HepG2 (cell line): ENCODE measurements around the gene DHRS1. TPM values are rescaled to one million over a fixed set of nuclear protein-coding genes. Genes with fewer than 3 reads are reported as not detected.

Experiments
- ARID2 ChIP-seq: sonication (generic); formaldehyde crosslinking; IDR thresholded peaks from 2 replicates; pipeline ENCODE4 v1.8.1; 2022; ENCODE audit warnings: mild to moderate bottlenecking, missing genetic modification reagents, borderline replicate concordance
- CREBL2 ChIP-seq: sonication (generic); formaldehyde crosslinking; IDR thresholded peaks from 2 replicates; pipeline ENCODE4 v1.8.1; 2023; ENCODE audit warnings: missing genetic modification reagents, mild to moderate bottlenecking, borderline replicate concordance
- ETV6 ChIP-seq: sonication (generic); formaldehyde crosslinking; conservative IDR thresholded peaks from 2 replicates; pipeline ENCODE4 v1.4.0; 2020; ENCODE audit warnings: missing genetic modification reagents
- HOXA5 ChIP-seq: sonication (generic); formaldehyde crosslinking; IDR thresholded peaks from 2 replicates; pipeline ENCODE4 v1.4.0; 2020; ENCODE audit warnings: missing genetic modification reagents
- ISX ChIP-seq: sonication (generic); formaldehyde crosslinking; conservative IDR thresholded peaks from 2 replicates; pipeline ENCODE4 v1.5.0; 2020; ENCODE audit warnings: missing genetic modification reagents
- MBNL3 ChIP-seq: fragments of 250-450 bp; sonication (Bioruptor Pico); conservative IDR thresholded peaks from 2 replicates; pipeline ENCODE4 v1.8.0; 2022; ENCODE audit warnings: mild to moderate bottlenecking, inconsistent platforms
- MLLT10 ChIP-seq: sonication (generic); formaldehyde crosslinking; IDR thresholded peaks from 2 replicates; pipeline ENCODE4 v1.4.0; 2020; ENCODE audit warnings: missing genetic modification reagents
- MYC ChIP-seq: sonication (generic); formaldehyde crosslinking; IDR thresholded peaks from 2 replicates; pipeline ENCODE4 v1.9.0; 2021; ENCODE audit warnings: missing genetic modification reagents, borderline replicate concordance
- NBN ChIP-seq: fragments of 450-650 bp; conservative IDR thresholded peaks from 2 replicates; pipeline ENCODE4 v1.6.1; 2017
- NR2F2 ChIP-seq: IDR thresholded peaks from 2 replicates; pipeline ENCODE4 v1.6.1; 2012; ENCODE audit warnings: low read depth, inconsistent platforms, borderline replicate concordance
- PRDM15 ChIP-seq: sonication (generic); formaldehyde crosslinking; IDR thresholded peaks from 2 replicates; pipeline ENCODE4 v1.4.0; 2020; ENCODE audit warnings: missing genetic modification reagents
- SALL1 ChIP-seq: sonication (generic); formaldehyde crosslinking; IDR thresholded peaks from 2 replicates; pipeline ENCODE4 v1.8.0; 2022; ENCODE audit warnings: mild to moderate bottlenecking, missing genetic modification reagents
- SMAD9 ChIP-seq: sonication (generic); formaldehyde crosslinking; IDR thresholded peaks from 2 replicates; pipeline ENCODE4 v1.5.1; 2020; ENCODE audit warnings: mild to moderate bottlenecking, missing genetic modification reagents
- THAP11 ChIP-seq: IDR thresholded peaks from 2 replicates; pipeline ENCODE4 v1.6.1; 2016; ENCODE audit warnings: missing biosample characterization, missing genetic modification reagents
- THAP8 ChIP-seq: sonication (generic); formaldehyde crosslinking; IDR thresholded peaks from 2 replicates; pipeline ENCODE4 v1.5.1; 2020; ENCODE audit warnings: missing genetic modification reagents, mild to moderate bottlenecking, borderline replicate concordance
- TMF1 ChIP-seq: sonication (generic); formaldehyde crosslinking; IDR thresholded peaks from 2 replicates; pipeline ENCODE4 v1.8.1; 2022; ENCODE audit warnings: low read depth, missing genetic modification reagents
- ZFP36L2 ChIP-seq: sonication (generic); formaldehyde crosslinking; IDR thresholded peaks from 2 replicates; pipeline ENCODE4 v1.4.0; 2020; ENCODE audit warnings: missing genetic modification reagents
- ZNF160 ChIP-seq: sonication (generic); formaldehyde crosslinking; IDR thresholded peaks from 2 replicates; pipeline ENCODE4 v1.8.0; 2022; ENCODE audit warnings: mild to moderate bottlenecking, inconsistent platforms, missing genetic modification reagents
- ZNF337 ChIP-seq: sonication (generic); formaldehyde crosslinking; IDR thresholded peaks from 2 replicates; pipeline ENCODE4 v1.5.1; 2020; ENCODE audit warnings: missing genetic modification reagents, low read depth, mild to moderate bottlenecking, borderline replicate concordance
- ZNF350 ChIP-seq: sonication (generic); formaldehyde crosslinking; IDR thresholded peaks from 2 replicates; pipeline ENCODE4 v1.4.0; 2020; ENCODE audit warnings: mild to moderate bottlenecking, low read depth, missing genetic modification reagents, borderline replicate concordance
- ZNF382 ChIP-seq: sonication (generic); formaldehyde crosslinking; IDR thresholded peaks from 2 replicates; pipeline ENCODE4 v1.5.0; 2020; ENCODE audit warnings: missing genetic modification reagents, mild to moderate bottlenecking, borderline replicate concordance
- ZNF710 ChIP-seq: sonication (generic); formaldehyde crosslinking; IDR thresholded peaks from 2 replicates; pipeline ENCODE4 v1.5.0; 2020; ENCODE audit warnings: mild to moderate bottlenecking, missing genetic modification reagents, borderline replicate concordance
- ZNF75D ChIP-seq: sonication (generic); formaldehyde crosslinking; IDR thresholded peaks from 2 replicates; pipeline ENCODE4 v1.8.1; 2023; ENCODE audit warnings: missing genetic modification reagents, mild to moderate bottlenecking, borderline replicate concordance
- ZNF788 ChIP-seq: sonication (generic); formaldehyde crosslinking; IDR thresholded peaks from 2 replicates; pipeline ENCODE4 v1.5.0; 2020; ENCODE audit warnings: mild to moderate bottlenecking, missing genetic modification reagents, borderline replicate concordance
- ZNF790 ChIP-seq: sonication (generic); formaldehyde crosslinking; IDR thresholded peaks from 2 replicates; pipeline ENCODE4 v1.8.0; 2022; ENCODE audit warnings: missing genetic modification reagents, mild to moderate bottlenecking, borderline replicate concordance
- polyA plus RNA-seq, 8 experiments: library from polyadenylated mRNA; depleted of rRNA in 3 of 8; stranded (reverse) in 7 of 8; unstranded in 1 of 8; fragments of >200 nt; fragmentation: Illumina TruSeq in 4 of 8; extraction: Trizol in 4 of 8; gene quantifications; 2 replicates each; pipeline versions ENCODE4 v1.2.1 to v1.2.3, GENCODE V29; 2011 to 2016; ENCODE audit warnings: low read depth in 4 of 8, missing spikeins in 1 of 8, mixed read lengths in 1 of 8; ENCODE audit not compliant: insufficient read depth in 1 of 8
- total RNA-seq, 5 experiments: library from RNA; depleted of rRNA; stranded (reverse); fragments of >200 nt; fragmentation: Illumina TruSeq; extraction: Trizol; gene quantifications; 2 replicates each; pipeline ENCODE4 v1.2.3, GENCODE V29; 2016; ENCODE audit warnings: low read depth in 1 of 5

Gene DHRS1
- total and polyA plus RNA-seq, 2 of the 13 experiments (the other 11 are each of a cell fraction or from before 2014, with no cell fraction given), result 49.8 to 60.8 TPM

- TF ChIP-seq HOXA5, result peak; percentile 99
- TF ChIP-seq ZFP36L2 (CRISPR knock-in tag), result peak; percentile 44; the same call in 1 of the 2 replicates
- peak; percentile 99 for TF ChIP-seq ARID2 (CRISPR knock-in tag)
- TF ChIP-seq SALL1 (CRISPR knock-in tag), result peak; percentile 99
- peak; percentile 98 for TF ChIP-seq ZNF790 (CRISPR knock-in tag)
- TF ChIP-seq ZNF75D (CRISPR knock-in tag), result peak; percentile 87; the same call in 1 of the 2 replicates
- TF ChIP-seq MBNL3 (CRISPR knock-in tag), result no peak
- TF ChIP-seq ZNF788 (CRISPR knock-in tag), result peak; percentile 100
- TF ChIP-seq NBN, result no peak
- peak; percentile 99 for TF ChIP-seq MYC (CRISPR knock-in tag)
- TF ChIP-seq MLLT10 (CRISPR knock-in tag), result no peak
- TF ChIP-seq ZNF382 (CRISPR knock-in tag), result no peak
- TF ChIP-seq ZNF350 (CRISPR knock-in tag), result peak; percentile 96
- TF ChIP-seq TMF1 (CRISPR knock-in tag), result peak; percentile 97
- TF ChIP-seq ETV6, result peak; percentile 99
- peak; percentile 99 for TF ChIP-seq ZNF160 (CRISPR knock-in tag)
- TF ChIP-seq NR2F2, result no peak
- TF ChIP-seq ZNF710, result peak; percentile 97
- TF ChIP-seq THAP11 (CRISPR knock-in tag), result peak; percentile 97
- TF ChIP-seq PRDM15 (CRISPR knock-in tag), result peak; percentile 86
- peak; percentile 98 for TF ChIP-seq SMAD9
- peak; percentile 98 for TF ChIP-seq CREBL2 (CRISPR knock-in tag)
- peak; percentile 95; the same call in 1 of the 2 replicates for TF ChIP-seq ZNF337 (CRISPR knock-in tag)
- TF ChIP-seq ISX (CRISPR knock-in tag), result peak; percentile 99
- peak; percentile 88 for TF ChIP-seq THAP8
Observed at GRCh38 chr14:24271134-24271833, 28.3 kb downstream of the DHRS1 start, which contains the start of gene RABGGTA (continued).
